Non-pigmented ciliary epithelial cell (primary cell): ENCODE results near the gene LRRC58.
"Not testable (repeated sequence)": the region's sequence is repeated elsewhere in the genome, so short reads cannot be mapped to it uniquely, and the experiment has no call there.

Experiments used
- DNase-seq: peaks from one replicate; pipeline ENCODE4 v3.0.0-alpha.2; 2010; ENCODE audit warnings: low read depth

Gene LRRC58

DNA sequence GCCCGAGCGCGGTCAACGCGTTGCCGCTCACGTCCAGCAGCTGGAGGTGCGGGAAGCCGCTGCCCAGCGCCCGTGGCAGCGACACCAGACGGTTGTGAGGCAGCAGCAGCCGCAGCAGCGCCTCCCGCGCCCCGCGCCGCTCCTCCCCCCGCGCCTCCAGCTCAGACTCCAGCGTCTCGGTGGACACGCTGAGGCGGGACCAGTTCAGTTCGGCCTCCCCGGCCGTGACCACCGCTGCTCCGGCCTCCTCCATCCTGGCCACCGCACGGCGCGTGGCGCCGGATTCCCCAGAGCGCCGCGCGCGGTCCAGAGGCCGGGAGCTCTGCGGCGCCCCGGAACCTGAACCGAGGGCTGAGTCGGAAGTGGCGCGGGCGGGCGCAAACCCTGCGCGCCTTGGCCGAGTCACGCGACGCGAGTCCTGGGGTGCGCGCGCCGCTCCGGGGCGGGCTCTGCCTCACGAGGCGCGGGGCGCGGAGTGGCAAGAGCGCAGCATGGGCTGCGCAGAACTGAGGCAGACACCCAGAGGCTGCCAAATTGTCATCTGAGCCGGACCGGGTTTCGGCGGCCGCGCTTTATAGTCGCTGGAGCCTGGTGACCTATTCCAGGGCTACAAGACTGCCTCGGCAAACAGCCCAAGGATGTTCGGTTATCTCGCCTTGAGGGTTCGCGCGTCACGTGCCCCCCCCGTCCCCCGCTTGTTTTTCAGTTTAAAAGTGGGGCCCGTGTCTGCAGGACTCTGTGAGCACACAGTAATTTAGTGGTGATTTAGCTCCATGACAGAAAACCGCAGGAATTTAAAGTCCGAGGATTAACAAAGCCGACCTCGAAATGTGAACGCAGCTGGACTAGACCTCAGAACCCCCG, at the start of gene LRRC58:
LRRC58 (minus strand) TSS at position 364 of the 864 bp plus-strand sequence; CDS start at position 253, 111 bp downstream.
- no peak for DNase-seq

DNA sequence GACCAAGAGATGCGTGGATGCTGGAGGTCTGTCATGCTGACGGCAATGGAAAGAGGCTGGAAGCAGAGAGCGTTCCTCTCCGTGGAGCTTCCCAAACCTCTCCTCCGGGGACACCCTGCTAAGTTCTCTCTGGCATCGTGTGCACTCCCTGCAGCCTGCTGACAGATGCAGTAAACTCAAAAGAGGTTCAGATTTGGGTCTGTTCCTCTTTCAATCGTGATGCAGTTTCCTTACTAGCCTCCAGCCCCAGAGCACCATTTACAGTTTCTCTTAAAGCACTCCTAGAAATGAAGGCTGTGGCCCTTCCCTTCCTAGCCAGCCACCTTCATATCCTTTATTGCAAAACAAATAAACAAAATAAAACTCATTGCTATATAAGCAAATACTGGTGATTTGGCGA, 47.3 kb upstream of the LRRC58 start:
- no peak for DNase-seq

DNA sequence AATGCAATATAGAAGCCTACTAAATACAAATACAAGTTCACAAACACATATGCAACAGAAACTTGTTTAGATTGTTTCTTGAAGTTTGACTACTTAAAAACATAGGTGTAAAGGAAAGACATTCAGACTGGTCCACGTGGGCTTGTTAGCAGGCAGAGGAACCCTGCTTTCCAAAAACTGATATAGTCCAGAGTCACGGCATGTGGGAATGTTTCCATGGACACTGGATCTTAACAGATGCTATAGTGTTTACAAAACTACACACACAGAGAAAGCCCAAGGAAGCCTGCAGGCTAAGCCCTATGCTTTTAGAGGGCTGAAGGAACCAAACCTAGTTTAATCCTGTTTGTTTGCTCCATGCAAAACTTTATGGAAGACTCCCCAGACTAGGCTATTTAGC, 45.2 kb upstream of the LRRC58 start:
- no peak for DNase-seq

DNA sequence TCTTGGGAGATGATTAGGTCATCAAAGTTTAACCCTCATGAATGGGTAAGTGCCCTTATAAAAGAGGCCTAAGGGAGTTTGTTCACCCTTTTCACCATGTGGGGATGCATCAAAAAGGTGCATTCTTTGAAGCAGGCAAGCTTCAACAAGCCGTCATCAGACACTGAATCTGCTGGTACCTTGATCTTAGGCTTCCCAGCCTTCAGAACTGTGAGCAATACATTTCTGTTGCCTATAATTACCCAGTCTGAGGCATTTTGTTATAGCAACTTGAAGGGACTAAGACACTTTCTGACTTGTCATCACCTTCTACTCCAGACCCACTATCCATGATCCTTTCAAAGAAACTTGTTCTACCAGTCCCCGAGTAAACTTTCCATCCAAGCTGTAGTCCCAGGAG, 44.6 kb upstream of the LRRC58 start:
- no peak for DNase-seq

DNA sequence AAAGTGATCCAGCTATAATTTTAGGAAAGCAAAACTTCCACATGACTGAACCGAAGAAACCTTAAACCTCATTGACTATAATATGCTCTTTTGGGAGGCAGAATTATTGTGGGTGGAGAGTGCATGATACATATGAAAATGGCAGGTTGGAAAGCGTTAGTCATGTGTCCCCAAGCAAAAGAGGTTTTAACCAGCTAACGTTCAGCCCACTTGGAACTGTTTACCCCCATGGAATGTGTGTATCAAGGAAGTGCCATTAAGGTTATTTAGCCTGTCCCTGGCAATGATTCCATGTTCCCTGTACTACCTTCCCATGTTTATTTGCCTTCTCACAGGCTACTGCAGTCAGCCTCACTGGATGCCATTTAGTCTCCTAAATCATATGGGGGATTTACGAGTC, 44.1 kb upstream of the LRRC58 start:
- no peak for DNase-seq

DNA sequence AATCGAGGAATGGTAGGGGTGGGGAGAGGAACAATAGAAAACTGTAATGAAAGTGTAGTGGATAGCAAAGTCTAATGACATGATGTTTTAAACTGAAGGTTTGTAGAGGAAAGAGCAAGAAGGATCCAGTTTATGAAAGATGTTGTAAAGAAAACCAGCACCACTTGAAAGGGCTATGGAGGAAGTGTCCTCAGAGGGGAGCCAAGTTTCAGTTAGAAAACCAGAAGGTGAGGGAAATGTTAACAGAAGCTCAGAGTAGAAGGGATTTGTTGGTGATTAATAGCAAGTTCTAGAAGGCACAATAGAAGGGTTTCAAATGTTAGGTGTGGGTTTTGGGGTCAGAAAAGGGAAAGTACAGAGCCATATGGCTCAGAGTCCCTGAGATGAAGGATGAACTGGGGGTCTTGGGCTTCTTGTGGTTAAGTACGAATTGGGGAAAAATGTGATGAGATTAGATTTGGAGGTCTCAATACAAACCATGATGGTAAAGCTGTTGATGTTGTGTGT, 33.8 kb upstream of the LRRC58 start:
- no peak for DNase-seq

DNA sequence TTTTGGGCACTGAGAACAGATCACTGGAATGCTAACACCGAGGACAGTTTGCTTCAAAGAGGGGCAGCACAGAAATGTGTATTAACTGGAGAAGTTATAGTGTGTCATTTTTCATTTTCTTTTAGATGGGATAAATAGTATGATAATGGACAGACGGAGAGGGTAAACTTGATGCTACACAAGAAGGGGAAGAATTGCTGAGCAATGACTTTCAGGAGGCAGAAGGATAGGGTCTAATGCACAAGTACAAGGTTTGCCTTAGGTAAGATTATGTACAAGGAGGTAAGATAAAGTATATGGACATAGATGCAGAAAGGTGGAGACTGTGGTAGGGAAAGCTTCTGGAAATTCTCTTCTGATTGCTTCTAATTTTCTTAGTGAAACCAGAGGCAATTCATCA, 32.3 kb upstream of the LRRC58 start:
- DNase-seq = no peak

DNA sequence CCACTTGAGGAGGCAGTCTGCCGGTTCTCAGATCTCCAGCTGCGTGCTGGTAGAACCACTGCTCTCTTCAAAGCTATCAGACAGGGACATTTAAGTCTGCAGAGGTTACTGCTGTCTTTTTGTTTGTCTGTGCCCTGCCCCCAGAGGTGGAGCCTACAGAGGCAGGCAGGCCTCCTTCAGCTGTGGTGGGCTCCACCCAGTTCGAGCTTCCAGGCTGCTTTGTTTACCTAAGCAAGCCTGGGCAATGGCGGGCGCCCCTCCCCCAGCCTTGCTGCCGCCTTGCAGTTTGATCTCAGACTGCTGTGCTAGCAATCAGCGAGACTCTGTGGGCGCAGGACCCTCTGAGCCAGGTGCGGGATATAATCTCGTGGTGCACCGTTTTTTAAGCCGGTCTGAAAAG, 28.8 kb upstream of the LRRC58 start:
- not testable (repeated sequence) for DNase-seq

DNA sequence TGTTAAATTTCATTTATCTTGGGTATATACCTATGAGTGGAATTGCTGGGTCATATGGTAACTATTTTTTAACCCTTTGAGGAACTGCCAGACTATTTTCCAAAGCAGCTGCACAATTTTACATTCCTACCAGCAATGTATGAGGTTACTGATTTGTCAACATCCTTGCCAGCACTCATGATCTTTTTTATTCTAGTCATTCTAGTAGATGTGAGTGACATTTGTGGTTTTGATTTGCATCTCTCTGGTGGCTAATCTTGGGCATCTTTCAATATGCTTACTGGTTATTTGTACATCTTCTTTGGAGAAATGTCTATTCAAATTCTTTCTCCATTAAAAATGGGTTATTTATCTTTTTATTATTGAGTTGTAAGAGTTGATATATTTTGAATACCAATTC, 21.3 kb upstream of the LRRC58 start:
- no peak for DNase-seq

DNA sequence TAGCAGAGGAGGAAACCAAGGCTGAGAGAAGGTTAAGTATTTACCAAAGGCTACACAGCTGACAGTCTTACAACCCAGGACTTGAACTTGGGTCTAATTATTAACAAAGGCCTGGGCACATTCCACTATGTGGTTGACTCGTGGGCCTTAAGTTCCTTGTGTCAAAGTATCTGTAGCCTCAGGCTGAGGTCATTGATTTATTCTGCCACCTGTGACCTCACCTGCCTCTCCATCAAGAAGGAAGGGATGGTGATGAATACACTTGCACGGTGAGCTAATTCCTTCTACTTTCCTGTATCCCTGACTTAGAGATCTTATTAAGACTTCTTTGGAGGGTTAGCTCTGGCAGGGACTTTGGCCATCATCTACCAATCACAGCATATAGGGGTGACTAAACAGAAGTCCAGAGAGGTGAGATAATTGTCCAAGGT, 19.9 kb upstream of the LRRC58 start:
- no peak for DNase-seq

DNA sequence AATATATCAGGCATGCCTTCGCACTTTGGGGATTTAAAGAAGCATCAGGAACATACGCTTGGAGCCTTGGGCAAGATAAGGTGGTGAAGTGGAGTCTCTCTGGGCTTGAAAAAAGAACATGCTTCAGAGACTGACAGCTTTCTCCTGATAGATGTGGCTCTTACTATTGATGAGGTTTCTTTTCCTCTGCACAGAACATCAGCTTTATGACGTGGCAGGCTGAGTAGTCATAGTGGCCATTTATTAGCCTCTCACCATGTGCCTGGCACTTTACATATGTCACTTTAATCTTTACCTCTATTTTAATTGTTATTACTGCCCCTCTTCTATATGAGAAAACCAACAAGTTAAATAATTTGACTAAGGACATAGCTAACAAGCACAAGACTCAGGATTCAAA, 19.0 kb upstream of the LRRC58 start:
- DNase-seq = no peak

DNA sequence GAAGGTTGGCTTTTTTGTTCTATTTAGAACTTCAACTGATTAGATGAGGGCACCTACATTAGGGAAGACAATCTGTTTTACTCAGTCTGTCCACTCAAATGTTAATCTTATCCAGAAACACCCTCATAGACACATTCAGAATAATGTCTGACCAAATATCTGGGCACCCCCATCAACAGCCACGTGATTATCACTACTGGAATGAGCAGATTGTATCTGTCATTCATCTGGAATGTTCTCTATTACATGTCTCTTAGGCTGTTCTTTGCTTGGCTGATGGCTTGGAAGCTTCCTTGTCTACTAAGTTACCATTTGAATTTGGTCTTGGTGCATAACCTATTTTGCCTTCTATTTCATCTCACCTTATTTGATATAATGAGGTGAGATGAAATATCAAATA, 15.7 kb upstream of the LRRC58 start:
- DNase-seq = no peak

DNA sequence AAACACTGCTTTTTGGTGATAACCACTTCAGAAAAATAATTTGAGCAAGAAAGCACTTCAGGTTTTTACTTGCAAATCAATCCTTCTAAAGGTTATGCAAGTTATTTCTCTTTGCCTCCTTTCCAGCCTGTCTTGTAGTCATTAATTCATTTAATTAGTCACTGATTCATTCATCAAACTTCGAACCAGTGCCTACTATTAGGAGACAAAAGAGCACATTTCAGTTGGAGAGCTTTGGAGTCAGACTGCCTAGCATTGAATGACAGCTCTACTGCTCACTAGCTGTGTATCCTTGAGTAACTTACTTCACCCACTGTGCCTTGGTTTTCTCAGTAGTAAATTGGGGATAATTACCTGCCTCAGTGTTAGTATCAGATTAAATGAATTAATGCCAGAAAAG, 14.9 kb upstream of the LRRC58 start:
- DNase-seq = no peak

DNA sequence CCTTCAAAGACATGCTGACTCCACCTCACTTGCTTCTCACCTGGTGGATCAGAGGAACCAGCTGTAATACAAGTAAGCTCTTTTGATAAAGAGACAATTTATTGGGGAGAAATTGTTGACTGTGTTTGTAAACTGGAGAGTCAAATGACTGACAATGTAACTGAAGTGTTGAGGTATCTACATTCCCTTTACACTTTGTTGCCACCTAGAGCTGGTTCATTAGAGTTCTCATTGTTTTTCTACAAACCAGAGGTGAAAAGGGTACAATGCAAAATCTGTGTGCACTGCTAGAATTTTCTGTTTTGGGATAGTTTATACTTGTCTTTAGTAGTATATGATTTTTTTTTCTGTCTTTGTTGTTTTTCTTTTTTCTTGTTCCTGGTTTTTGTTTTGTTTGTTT, 8.7 kb upstream of the LRRC58 start:
- no peak for DNase-seq

DNA sequence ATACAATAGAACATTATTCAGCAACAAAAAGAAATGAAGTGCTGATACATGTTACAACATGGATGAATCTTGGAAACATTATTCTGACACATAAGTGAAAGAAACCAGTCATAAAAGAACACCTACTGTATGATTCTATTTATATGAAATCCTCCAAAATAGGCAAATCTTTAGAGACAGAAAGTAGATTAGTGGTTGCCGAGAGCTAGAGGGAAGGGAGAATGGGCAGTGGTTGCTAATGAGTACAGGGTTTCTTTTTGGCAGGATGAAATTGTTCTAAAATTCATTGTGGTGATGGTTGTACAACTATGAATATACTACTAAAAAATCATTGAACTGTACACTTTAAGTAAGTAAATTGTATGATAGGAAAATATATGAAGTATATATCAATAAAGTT, 6.3 kb upstream of the LRRC58 start:
- no peak for DNase-seq

DNA sequence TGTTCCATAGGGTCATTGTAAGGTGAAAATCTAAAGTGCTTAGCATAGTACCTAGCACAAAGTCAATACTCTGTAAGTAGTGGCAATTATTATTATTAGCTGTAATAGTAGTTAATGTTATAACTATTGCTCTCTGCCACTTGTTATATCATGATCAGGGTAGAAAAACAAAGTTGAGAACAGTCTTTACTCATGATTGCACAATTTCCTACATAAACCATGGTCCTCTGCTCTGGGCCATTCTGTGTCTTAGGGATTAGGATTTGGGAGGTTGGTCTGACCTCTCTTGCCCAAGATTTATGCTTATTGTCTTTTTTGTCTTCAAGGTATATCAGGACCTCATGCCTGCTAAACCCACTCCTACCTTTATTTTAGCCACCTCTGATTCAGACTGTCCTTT, 4.3 kb upstream of the LRRC58 start:
- no peak for DNase-seq

DNA sequence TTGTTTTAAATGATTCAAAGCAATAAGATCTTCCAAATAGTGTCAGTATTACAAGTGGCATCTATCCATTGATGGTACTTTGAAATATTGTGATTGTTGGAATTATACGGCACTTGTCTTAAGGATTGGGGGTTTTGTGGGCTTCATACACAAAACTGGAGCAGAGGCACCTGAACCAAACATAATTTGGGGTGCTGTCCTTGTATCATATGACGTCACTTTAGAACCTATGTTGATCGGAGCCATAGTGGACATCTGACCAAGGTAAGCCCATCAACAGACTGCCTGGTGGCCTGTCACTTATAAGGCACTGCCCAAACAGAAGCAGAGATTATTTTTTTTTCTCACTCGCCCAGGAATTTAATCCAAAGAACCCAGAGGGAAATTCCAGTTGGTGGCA, 2.9 kb upstream of the LRRC58 start:
- no peak for DNase-seq

DNA sequence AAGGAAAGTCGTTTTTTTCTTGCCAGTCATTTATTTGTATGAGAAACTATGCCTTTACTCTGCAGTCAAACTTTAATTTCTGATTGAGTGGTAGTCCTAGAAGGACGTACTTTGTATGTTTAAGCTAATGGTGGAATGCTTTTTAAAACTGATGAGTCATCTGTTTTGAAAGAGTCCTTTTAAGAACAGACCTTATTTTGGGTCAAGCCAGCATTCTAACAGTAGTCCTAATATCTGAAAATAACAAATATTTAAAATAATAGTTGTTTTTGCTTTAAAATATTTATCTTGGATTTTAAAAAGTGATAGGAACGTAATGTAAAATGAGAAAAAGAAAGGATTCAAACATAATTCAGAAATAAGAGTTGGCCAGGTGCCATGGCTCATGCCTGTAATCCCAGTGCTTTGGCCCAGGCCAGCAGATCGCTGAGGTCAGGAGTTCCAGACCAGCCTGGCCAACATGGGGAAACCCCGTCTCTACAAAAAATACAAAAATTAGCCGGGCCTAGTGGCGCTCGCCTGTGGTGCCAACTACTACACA, 1.3 kb upstream of the LRRC58 start:
- DNase-seq = no peak

DNA sequence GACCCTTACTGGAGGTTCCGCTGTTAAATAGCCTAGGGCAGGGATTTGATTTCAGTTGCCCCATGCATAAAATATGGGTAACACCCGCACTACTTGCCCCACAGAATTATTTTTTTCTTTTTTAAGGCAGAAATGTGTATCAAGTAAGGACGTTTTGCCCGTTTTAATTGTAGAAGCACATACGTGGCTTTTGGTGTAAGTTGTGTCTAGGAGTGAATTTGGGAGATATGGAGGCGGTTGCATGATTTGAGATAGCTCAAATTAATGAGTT, 636 bp upstream of the LRRC58 start:
- DNase-seq = no peak

DNA sequence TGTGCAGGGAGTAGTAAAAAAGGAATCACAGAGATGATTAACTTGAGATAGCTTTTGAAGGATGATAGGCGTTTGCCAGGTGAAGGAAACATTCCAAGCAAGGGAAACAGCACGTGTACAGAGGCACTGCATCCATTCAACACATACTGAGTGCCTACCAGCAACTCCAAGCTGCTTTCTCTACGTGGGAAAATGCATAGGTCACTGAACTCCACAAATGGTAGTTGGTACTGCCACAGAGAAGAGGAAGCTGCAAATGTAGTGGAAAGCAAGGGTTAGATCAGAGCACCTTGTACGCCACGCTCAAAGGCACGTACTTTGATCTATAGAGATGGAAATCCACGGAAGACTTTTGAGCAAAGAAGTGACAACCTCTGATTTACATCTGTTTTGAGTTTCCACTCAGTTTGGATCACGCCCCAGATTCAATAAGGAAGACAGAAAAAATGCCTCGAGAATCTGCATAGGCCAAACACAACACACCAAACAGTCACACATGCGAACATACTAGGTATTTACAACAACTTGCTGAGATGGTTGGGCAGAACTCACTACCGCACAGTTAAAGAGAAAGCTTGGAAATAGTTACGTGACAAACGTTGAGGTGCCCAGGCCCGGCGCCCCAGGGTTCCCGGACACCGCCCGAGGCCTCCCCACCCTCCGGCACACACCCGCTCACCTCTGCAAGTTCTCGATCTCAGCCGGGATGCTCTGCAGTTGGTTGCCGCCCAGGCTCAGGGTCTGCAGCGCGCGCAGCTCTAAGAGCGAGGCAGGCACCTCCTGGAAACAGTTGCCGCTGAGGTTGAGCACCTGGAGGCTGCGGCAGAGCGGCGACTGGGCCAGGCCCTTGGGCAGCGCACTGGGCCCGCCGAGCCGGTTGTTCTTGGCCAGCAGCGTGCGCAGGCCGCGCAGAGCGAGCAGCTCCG, 826 bp downstream of the LRRC58 start:
- no peak for DNase-seq

DNA sequence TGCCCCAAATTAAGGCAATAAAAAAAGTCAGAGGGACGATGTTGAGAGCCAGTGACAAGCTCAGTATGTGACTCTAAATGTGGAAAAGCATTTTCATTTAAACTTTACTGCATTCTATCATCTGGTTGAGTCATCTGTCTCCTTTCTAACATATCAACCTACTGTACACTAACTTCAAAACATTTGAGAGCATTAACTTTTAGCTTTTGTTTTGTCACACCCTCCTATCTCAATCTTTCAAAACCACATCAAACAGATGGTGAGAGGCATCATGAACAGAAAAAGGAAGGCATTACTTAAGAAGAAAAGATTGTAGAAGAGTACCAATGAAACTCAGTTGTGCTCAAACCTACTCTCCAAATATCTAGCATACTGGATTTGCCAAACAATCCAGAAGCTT, 4.8 kb downstream of the LRRC58 start:
- DNase-seq = no peak

DNA sequence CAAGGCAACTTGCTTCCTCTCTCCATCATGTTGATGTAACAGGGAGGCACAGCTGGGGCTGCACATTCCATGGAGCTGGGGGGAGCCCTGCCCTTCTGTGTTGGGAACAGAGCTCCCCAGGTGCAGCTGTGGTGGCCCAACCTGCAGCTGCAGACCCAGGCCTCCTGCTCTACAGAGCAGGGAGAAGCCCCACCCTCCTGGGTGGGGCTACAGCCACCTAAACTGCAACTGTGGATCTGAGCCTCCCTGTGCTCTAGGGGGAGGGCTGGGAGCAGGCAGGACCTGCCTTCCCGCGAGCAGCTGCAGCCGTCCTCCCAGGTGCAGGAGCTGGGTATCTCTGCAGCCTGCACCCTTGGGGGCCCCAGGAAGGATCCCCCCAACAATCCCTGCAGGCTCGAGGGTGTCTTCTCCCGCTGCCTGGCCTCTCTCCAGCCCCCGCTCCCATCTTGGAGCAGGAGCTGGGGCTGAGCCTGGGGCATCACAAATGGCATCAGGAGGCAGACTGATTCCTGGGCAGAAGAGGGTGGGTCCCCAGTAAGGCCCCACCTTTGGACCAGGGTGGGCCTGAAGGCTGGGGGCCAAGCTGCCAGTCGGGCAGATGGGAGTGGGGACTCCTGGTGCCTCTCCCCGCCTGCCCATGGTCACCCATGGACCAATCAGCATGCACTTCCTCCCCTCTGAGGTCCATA, 7.4 kb downstream of the LRRC58 start:
- no peak for DNase-seq
